H54 (cell line): Measurements from ENCODE around the gene CYP1B1.
"Not testable (repeated sequence)": the region's sequence is repeated elsewhere in the genome, so short reads cannot be mapped to it uniquely, and the experiment has no call there.

Experiments used
- DNase-seq: peaks from one replicate; pipeline ENCODE4 v3.0.0; 2011; ENCODE audit warnings: low spot score, mixed read lengths; ENCODE audit not compliant: insufficient read length
- FAIRE-seq: peaks from 3 replicates; lab custom pipeline; 2011; peaks lifted over from hg19 to GRCh38; lab: Jason Lieb, UNC
- POLR2A ChIP-seq: IDR thresholded peaks from 2 replicates; pipeline ENCODE4 v1.6.1; 2011; ENCODE audit warnings: low read depth, mild to moderate bottlenecking, low read length

Gene CYP1B1

GRCh38 chr2:38075507-38076151 is at the start of gene CYP1B1:
CYP1B1 (minus strand) TSS chr2:38076151; CDS start chr2:38075388, 763 bp downstream.
- no peak for FAIRE-seq
- no peak for TF ChIP-seq POLR2A
- no peak for DNase-seq

DNA sequence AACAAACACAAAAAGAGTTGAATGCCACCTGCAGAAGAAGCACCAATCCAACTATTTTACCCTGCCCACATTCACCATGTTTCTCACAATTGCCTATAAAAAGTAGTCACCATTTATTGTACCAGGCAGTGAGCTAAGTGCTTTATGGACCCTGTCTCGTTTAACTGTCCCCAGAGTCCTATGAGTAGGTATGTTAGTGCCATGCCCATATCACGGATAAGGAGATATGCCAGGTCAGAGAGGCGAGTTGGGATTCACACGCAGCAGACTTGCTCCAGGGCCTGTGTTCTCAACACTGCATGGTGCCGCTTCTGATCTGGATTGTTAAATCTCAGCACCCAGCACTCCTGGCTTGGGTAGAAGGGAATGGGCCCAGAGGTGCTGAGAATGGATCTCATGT is 49.1 kb upstream of the CYP1B1 start:
- no peak for TF ChIP-seq POLR2A
- FAIRE-seq (no peak), DNase-seq (no peak)

DNA sequence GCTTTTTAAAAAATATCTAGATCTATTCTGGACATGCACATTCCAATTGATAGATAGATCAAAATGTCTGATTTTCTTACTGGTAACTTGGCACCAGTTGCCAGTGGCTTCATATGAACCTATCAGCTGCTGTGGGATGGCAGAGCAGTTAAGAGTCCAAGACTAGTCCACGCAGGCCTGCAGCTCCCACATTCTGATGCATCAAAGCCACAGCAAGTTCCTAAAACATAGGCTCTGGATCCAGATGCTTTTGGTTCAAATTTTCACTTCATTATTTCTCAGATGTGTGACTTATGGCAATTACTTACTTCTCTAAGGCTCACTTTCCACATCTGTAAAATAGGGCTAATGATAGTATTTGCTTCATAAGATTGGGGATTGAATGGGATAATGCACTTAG is 48.0 kb upstream of the CYP1B1 start:
- no peak for TF ChIP-seq POLR2A
- DNase-seq, result no peak
- FAIRE-seq, result no peak

DNA sequence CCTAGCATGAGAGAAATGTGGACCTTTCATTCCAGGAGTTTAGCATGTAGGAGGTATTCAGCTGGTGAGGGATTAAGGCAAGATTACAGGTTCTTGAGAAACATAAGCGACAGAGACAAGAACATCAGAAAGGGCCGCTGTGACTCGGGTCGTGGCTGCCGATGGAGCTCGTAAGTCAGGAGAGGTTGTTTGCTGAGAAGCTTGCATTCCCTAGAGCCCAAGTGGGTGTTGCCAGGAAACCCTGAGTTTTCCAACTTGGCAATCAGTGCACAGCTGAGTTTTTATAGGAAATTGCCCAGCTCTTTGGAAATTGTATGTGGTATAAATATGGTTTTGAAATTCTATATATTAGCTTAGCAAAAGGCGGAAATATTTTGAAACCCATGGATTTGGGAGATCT is 46.4 kb upstream of the CYP1B1 start:
- no peak for TF ChIP-seq POLR2A
- FAIRE-seq (no peak), DNase-seq (no peak)

GRCh38 chr2:38121481-38121880 is 45.5 kb upstream of the CYP1B1 start:
- DNase-seq, result no peak
- no peak for TF ChIP-seq POLR2A
- no peak for FAIRE-seq

- FAIRE-seq (no peak), DNase-seq (no peak)
- TF ChIP-seq POLR2A, result no peak
Observed at GRCh38 chr2:38120829-38121228, 44.9 kb upstream of the CYP1B1 start.

DNA sequence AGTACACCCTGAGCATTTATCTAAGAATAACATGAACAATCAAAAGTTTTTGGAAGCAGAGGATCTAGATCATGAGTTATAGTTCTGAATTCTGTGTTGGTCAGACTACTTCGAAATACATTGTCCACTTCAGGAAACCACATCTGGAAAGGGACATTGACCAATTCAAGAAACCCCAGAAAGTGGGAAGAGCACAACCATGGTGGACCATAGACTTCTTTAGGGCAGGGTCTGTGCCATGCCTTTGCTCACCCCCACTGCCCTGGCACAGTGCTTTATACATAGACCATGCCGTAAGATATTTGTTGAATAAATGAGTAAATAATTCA is 44.3 kb upstream of the CYP1B1 start:
- TF ChIP-seq POLR2A, result no peak
- DNase-seq (no peak), FAIRE-seq (no peak)

DNA sequence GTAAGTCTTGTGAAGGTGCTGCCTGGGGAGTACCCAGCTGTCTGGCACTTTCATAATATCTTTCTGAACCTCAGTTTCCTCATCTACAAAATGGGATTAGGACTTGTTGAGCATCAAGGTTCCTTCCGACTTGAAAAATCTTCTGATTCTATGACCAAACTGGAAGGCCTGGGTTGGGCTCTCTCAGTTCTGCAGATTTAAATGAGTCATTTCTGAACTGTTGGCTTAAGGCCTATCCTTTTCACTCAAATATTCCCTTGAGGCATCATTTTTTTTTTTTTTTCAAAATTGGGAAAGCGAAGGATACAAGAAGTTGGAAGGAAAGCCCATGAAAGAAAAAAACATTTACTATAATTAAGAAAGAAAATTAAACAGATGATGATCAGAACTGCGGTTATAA is 40.8 kb upstream of the CYP1B1 start:
- DNase-seq, result peak; percentile 12
- no peak for FAIRE-seq
- TF ChIP-seq POLR2A, result no peak

GRCh38 chr2:38115216-38116032 is 39.5 kb upstream of the CYP1B1 start:
- TF ChIP-seq POLR2A, result no peak
- DNase-seq, result peak; percentile 56
- FAIRE-seq, result peak; percentile 75

- FAIRE-seq (no peak), DNase-seq (no peak)
- TF ChIP-seq POLR2A, result no peak
Observed at GRCh38 chr2:38113981-38114708, 38.2 kb upstream of the CYP1B1 start.

- FAIRE-seq, result no peak
- no peak for TF ChIP-seq POLR2A
- no peak for DNase-seq
Observed at GRCh38 chr2:38113051-38113450, 37.1 kb upstream of the CYP1B1 start.

DNA sequence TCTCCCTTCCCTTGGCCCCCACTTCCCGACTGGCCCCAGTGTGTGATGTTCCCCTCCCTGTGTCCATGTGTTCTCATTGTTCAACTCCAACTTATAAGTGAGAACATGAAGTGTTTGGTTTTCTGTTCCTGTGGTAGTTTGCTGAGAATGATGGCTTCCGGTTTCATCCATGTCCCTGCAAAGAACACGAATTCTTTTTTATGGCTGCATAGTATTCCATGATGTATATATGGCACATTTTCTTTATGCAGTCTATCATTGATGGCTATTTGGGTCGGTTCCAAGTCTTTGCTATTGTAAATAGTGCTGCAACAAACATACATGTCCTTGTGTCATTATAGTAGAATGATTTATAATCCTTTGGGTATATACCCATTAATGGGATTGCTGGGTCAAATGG is 35.4 kb upstream of the CYP1B1 start:
- not testable (repeated sequence) for FAIRE-seq, DNase-seq

GRCh38 chr2:38109732-38110181 is 33.8 kb upstream of the CYP1B1 start:
- FAIRE-seq, result no peak
- no peak for TF ChIP-seq POLR2A
- DNase-seq, result no peak

DNA sequence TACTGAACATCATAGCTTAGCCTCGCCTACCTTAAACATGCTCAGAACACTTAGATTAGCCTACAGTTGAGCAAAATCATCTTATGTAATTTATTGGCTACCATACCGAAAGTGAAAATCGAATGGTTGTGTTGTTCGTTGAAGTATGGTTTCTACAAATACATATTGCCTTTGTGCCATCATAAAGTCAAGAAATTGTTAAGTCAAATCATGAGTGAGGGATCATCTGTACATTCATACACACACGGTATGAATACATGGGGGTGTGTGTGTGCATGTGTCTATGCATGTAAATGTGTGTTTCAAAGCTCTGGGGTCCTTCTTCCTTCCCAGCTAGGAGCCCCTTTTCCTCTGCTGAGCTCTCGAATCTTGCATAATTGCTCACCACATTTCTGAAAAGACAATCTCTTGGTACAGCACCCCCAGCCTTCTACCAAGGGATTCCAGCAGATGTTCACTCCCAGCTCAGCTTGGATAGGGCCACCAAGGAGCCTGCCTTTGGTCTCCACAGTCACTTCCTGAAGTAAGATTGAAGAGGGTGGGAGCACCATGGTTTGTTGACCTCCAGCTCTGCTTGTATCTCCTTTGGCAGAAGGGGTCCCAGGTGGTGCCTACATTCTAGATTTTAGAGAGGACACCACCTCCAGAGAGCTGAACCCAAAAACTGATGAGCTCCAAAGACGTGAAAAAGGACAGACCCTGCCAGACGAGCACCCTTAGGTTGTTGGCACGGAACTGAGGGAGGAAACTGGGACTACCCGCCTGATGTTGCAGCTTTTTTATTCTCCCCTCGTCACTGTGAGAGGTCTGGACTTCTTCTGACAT is 33.2 kb upstream of the CYP1B1 start:
- DNase-seq (no peak), FAIRE-seq (no peak)
- TF ChIP-seq POLR2A, result no peak
